K562 (cell line): ENCODE results near the gene CFAP54. TPM values are rescaled to one million over a fixed set of nuclear protein-coding genes. Genes with fewer than 3 reads are reported as not detected.

ENCODE experiments used
- BACH1 ChIP-seq: fragments of 200-800 bp; sonication (Bioruptor generic); IDR thresholded peaks from 2 replicates; pipeline ENCODE4 v1.6.1; 2016; ENCODE audit warnings: missing genetic modification characterization, missing compliant biosample characterization
- BRD4 ChIP-seq: fragments of 200-600 bp; sonication (generic); IDR thresholded peaks from 2 replicates; pipeline ENCODE4 v1.6.1; 2017; ENCODE audit warnings: inconsistent platforms
- CBX5 ChIP-seq: IDR thresholded peaks from 2 replicates; pipeline ENCODE4 v1.6.1; 2014; ENCODE audit warnings: low read depth, borderline replicate concordance
- EHMT2 ChIP-seq: fragments of 450-650 bp; IDR thresholded peaks from 2 replicates; pipeline ENCODE4 v1.6.1; 2018; ENCODE audit warnings: antibody characterized with exemption
- GTF2A2 ChIP-seq: IDR thresholded peaks from 2 replicates; pipeline ENCODE4 v1.6.1; 2016; ENCODE audit warnings: mild to moderate bottlenecking, missing genetic modification characterization, missing compliant biosample characterization
- HDGF ChIP-seq: fragments of 450-650 bp; IDR thresholded peaks from 2 replicates; pipeline ENCODE4 v1.6.1; 2016
- HNRNPUL1 ChIP-seq: fragments of 200-400 bp; formaldehyde crosslinking; IDR thresholded peaks from 2 replicates; pipeline ENCODE4 v1.6.1; 2017; ENCODE audit warnings: low read length
- JUND ChIP-seq, 2 experiments: IDR thresholded peaks; 2 replicates in 1 of 2; 3 replicates in 1 of 2; pipeline ENCODE4 v1.6.1; 2011; ENCODE audit warnings: borderline replicate concordance in 2 of 2, low read depth in 2 of 2, low read length in 2 of 2, improper control_type of control experiment in 1 of 2, missing biosample characterization in 1 of 2, missing genetic modification characterization in 1 of 2, missing genetic modification reagents in 1 of 2
- MAFG ChIP-seq: fragments of 450-650 bp; conservative IDR thresholded peaks from 2 replicates; pipeline ENCODE4 v1.6.1; 2016; ENCODE audit warnings: missing genetic modification characterization, missing compliant biosample characterization
- MITF ChIP-seq: IDR thresholded peaks from 2 replicates; pipeline ENCODE4 v1.6.1; 2014; ENCODE audit warnings: antibody characterized with exemption
- MLLT1 ChIP-seq, 2 experiments: fragments of 450-650 bp; IDR thresholded peaks; 2 replicates each; pipeline ENCODE4 v1.6.1; 2016
- NFE2L1 ChIP-seq: fragments of 450-650 bp; IDR thresholded peaks from 2 replicates; pipeline ENCODE4 v1.6.1; 2016; ENCODE audit warnings: missing genetic modification characterization, low read depth, mild to moderate bottlenecking, missing compliant biosample characterization, moderate library complexity, borderline replicate concordance
- SMARCA4 ChIP-seq: fragments of 450-650 bp; IDR thresholded peaks from 2 replicates; pipeline ENCODE4 v1.6.1; 2016
- TRIM28 ChIP-seq: fragments of 450-650 bp; IDR thresholded peaks from 2 replicates; pipeline ENCODE4 v1.6.1; 2017
- ZFP1 ChIP-seq: fragments of 450-650 bp; formaldehyde crosslinking; IDR thresholded peaks from 2 replicates; pipeline ENCODE4 v1.4.0; 2020; ENCODE audit warnings: mild to moderate bottlenecking, mixed read lengths
- ZFPM2 ChIP-seq: fragments of 250-450 bp; sonication (Bioruptor Pico); IDR thresholded peaks from 2 replicates; pipeline ENCODE4 v1.5.1; 2022; ENCODE audit warnings: mild to moderate bottlenecking
- ZHX1 ChIP-seq: fragments of 150-350 bp; conservative IDR thresholded peaks from 2 replicates; pipeline ENCODE4 v1.6.1; 2014; ENCODE audit warnings: low read length
- ZNF253 ChIP-seq: fragments of 250-450 bp; sonication (Bioruptor Pico); conservative IDR thresholded peaks from 2 replicates; pipeline ENCODE4 v1.6.1; 2021; ENCODE audit warnings: mild to moderate bottlenecking
- ZNF592 ChIP-seq: fragments of 450-650 bp; IDR thresholded peaks from 2 replicates; pipeline ENCODE4 v1.6.1; 2017; ENCODE audit warnings: antibody characterized with exemption, mild to moderate bottlenecking
- polyA plus RNA-seq, 8 experiments: library from polyadenylated mRNA; depleted of rRNA in 4 of 8; stranded (reverse) in 5 of 8; unstranded in 3 of 8; fragments of >200 nt; fragmentation: Nextera tagmentation in 2 of 8; fragmentation: Illumina TruSeq in 1 of 8; extraction: Ambion mirVana in 2 of 8; extraction: Trizol in 1 of 8; gene quantifications; 2 replicates each; pipeline versions ENCODE4 v1.2.1 to v1.2.3, GENCODE V29; 2011 to 2014; ENCODE audit warnings: inconsistent platforms in 1 of 8, missing spikeins in 1 of 8
- total RNA-seq, 7 experiments: library from RNA; depleted of rRNA in 6 of 7; stranded (reverse); fragments of >200 nt in 6 of 7; fragmentation: Illumina TruSeq in 2 of 7; extraction: Trizol in 2 of 7; gene quantifications; 2 replicates each; pipeline versions ENCODE4 v1.2.1 to v1.2.3, GENCODE V29; 2011 to 2021; ENCODE audit warnings: low replicate concordance in 1 of 7

Gene CFAP54
- total and polyA plus RNA-seq, 9 of the 15 experiments (the other 6 are each of a cell fraction or from before 2014, with no cell fraction given), result 0.03 to 0.23 (median 0.10) TPM; not detected in 3

- TF ChIP-seq ZHX1 (no peak), BRD4 (no peak), ZNF253 (no peak), ZFPM2 (CRISPR knock-in tag) (no peak), MLLT1 (IDR thresholded peaks at IDR 0.05) (no peak), SMARCA4 (no peak), NFE2L1 (tag) (peak; percentile 68; the same call in 1 of the 2 replicates), CBX5 (no peak), MAFG (peak; percentile 96), TRIM28 (no peak), GTF2A2 (0 out of 2 replicates have a peak, but pooled peaks have one; percentile 19), MITF (no peak), JUND (IDR thresholded peaks at IDR 0.05; ENCODE audit: borderline replicate concordance, low read depth, low read length) (no peak), JUND (tag; IDR thresholded peaks at IDR 0.05; ENCODE audit: borderline replicate concordance, low read depth, low read length) (0 out of 3 replicates have a peak, but pooled peaks have one; percentile 15), EHMT2 (peak; percentile 24; the same call in 1 of the 2 replicates), ZNF592 (peak; percentile 51; the same call in 1 of the 2 replicates), ZFP1 (CRISPR knock-in tag) (no peak), HDGF (no peak), BACH1 (tag) (peak; percentile 55; the same call in 1 of the 2 replicates), HNRNPUL1 (no peak)
Measured at GRCh38 chr12:96501133-96501761, 11.9 kb downstream of the CFAP54 start (continued).
